HCT116 (cell line): ENCODE results near the gene PPP1R16B. TPM values are rescaled to one million over a fixed set of nuclear protein-coding genes. Genes with fewer than 3 reads are reported as not detected.

Source experiments
- ATAC-seq: fragments of 200-7000 bp; cut with Tn5 transposase; 2 replicates; pipeline ENCODE4 v1.9.1; 2020; ENCODE audit warnings: mild to moderate bottlenecking, moderate library complexity
- BruUV-seq: library from RNA; stranded (reverse); fragments of 400-500 nt; replicated peaks from 2 replicates; lab custom pipeline; 2021; lab: Mats Ljungman, UMichigan
- CTCF ChIA-PET: fragments of 300-600 bp; sonication (Branson Sonifier 250); formaldehyde crosslinking; loops from one replicate; lab custom pipeline; 2021; ENCODE audit warnings: antibody characterized with exemption; lab: Charles Lee
- POLR2A ChIA-PET: fragments of 300-600, 350-600 bp; sonication (Branson Sonifier 250); formaldehyde crosslinking; loops from one replicate; lab custom pipeline; 2021; ENCODE audit warnings: antibody characterized with exemption; lab: Charles Lee
- RAD21 ChIA-PET, 2 experiments: fragments of 300-600 bp; sonication (Branson Sonifier 250); formaldehyde crosslinking; loops; one replicate each; lab custom pipeline; 2023; ENCODE audit warnings: low total read pairs in 2 of 2; ENCODE audit not compliant: uncharacterized antibody in 2 of 2, unreplicated experiment in 2 of 2, low non-redundant PET in 1 of 2; lab: Charles Lee
- DNase-seq: peaks from one replicate; pipeline ENCODE4 v3.0.0-alpha.2; 2010; ENCODE audit warnings: low read depth, low spot score
- H2AFZ ChIP-seq: fragments of 200-600 bp; shearing (Covaris generic), sonication (generic); 2 replicates; pipeline ENCODE4 v1.6.1; 2017; ENCODE audit warnings: low read depth, mixed run types, mixed read lengths, antibody characterized with exemption, low read length; ENCODE audit not compliant: poor library complexity, severe bottlenecking
- H3K27ac ChIP-seq: 2 replicates; pipeline ENCODE4 v1.5.1; 2012; ENCODE audit warnings: low read depth, low read length
- H3K27me3 ChIP-seq: fragments of 200-600 bp; sonication (generic); 2 replicates; pipeline ENCODE4 v1.6.1; 2016; ENCODE audit warnings: mixed run types, low read length, mixed read lengths; ENCODE audit not compliant: insufficient read depth
- H3K36me3 ChIP-seq, 2 experiments: fragments of 200-500 bp in 1 of 2; fragments of 200-600 bp in 1 of 2; sonication (Bioruptor generic) in 1 of 2; sonication (generic) in 1 of 2; 2 replicates each; pipeline versions ENCODE4 v1.5.1 to v1.6.1; 2014 to 2016; ENCODE audit warnings: low read length in 2 of 2, inconsistent platforms in 1 of 2, mixed read lengths in 1 of 2, mixed run types in 1 of 2; ENCODE audit not compliant: insufficient read depth in 2 of 2, control insufficient read depth in 1 of 2
- H3K4me1 ChIP-seq, 2 experiments: fragments of 200-600 bp in 1 of 2; sonication (generic) in 1 of 2; 2 replicates each; pipeline versions ENCODE4 v1.5.1 to v1.6.1; 2012 to 2017; ENCODE audit warnings: low read length in 2 of 2, inconsistent platforms in 1 of 2, mild to moderate bottlenecking in 1 of 2, mixed read lengths in 1 of 2, mixed run types in 1 of 2, moderate library complexity in 1 of 2; ENCODE audit not compliant: insufficient read depth in 2 of 2, control insufficient read depth in 1 of 2
- H3K4me2 ChIP-seq: fragments of 200-600 bp; sonication (generic); 2 replicates; pipeline ENCODE4 v1.6.1; 2017; ENCODE audit warnings: mixed run types, low read length, mixed read lengths
- H3K4me3 ChIP-seq, 2 experiments: fragments of 200-600 bp in 1 of 2; sonication (generic) in 1 of 2; replicated peaks in 1 of 2; 2 replicates each; pipeline ENCODE4 v1.5.1; 2011 to 2016; ENCODE audit warnings: low read length in 2 of 2, control low read depth in 1 of 2, low read depth in 1 of 2, mild to moderate bottlenecking in 1 of 2, mixed read lengths in 1 of 2, mixed run types in 1 of 2
- H3K79me2 ChIP-seq: fragments of 200-600 bp; sonication (generic); 2 replicates; pipeline ENCODE4 v1.6.1; 2017; ENCODE audit warnings: mild to moderate bottlenecking, mixed run types, low read length, moderate library complexity, mixed read lengths; ENCODE audit not compliant: insufficient read depth
- H3K9ac ChIP-seq: fragments of 200-600 bp; sonication (generic); 2 replicates; pipeline ENCODE4 v1.6.1; 2016; ENCODE audit warnings: low read length, mixed read lengths
- H3K9me2 ChIP-seq: fragments of 200-600 bp; sonication (generic), shearing (Covaris generic); 2 replicates; pipeline ENCODE4 v1.6.1; 2017; ENCODE audit warnings: mixed run types, mild to moderate bottlenecking, moderate library complexity; ENCODE audit not compliant: insufficient read depth
- H3K9me3 ChIP-seq, 2 experiments: fragments of 200-500 bp in 1 of 2; fragments of 200-600 bp in 1 of 2; sonication (Bioruptor generic) in 1 of 2; sonication (generic) in 1 of 2; 2 replicates each; pipeline ENCODE4 v1.6.1; 2014 to 2017; ENCODE audit warnings: low read length in 2 of 2, mixed read lengths in 2 of 2, inconsistent platforms in 1 of 2, low read depth in 1 of 2, mild to moderate bottlenecking in 1 of 2, mixed run types in 1 of 2, moderate library complexity in 1 of 2; ENCODE audit not compliant: control insufficient read depth in 1 of 2, insufficient read depth in 1 of 2
- H4K20me1 ChIP-seq: fragments of 200-600 bp; sonication (generic), shearing (Covaris generic); 2 replicates; pipeline ENCODE4 v1.6.1; 2017; ENCODE audit warnings: mixed run types, mild to moderate bottlenecking, moderate library complexity; ENCODE audit not compliant: insufficient read depth
- CTCF ChIP-seq, 3 experiments: fragments of 200-600 bp in 1 of 3; sonication (generic) in 1 of 3; IDR thresholded peaks in 2 of 3; conservative IDR thresholded peaks in 1 of 3; 2 replicates each; pipeline ENCODE4 v1.5.1; 2012 to 2017; ENCODE audit warnings: low read depth in 2 of 3, low read length in 2 of 3, antibody characterized with exemption in 1 of 3, borderline replicate concordance in 1 of 3, control low read depth in 1 of 3, mild to moderate bottlenecking in 1 of 3, mixed read lengths in 1 of 3, mixed run types in 1 of 3, moderate library complexity in 1 of 3; ENCODE audit not compliant: insufficient read depth in 1 of 3
- EGR1 ChIP-seq: IDR thresholded peaks from 2 replicates; pipeline ENCODE4 v1.6.1; 2012; ENCODE audit warnings: low read depth
- ELF1 ChIP-seq: IDR thresholded peaks from 2 replicates; pipeline ENCODE4 v1.6.1; 2012; ENCODE audit warnings: low read depth, borderline replicate concordance
- EZH2phosphoT487 ChIP-seq: fragments of 200-600 bp; IDR thresholded peaks from 2 replicates; pipeline ENCODE4 v1.6.1; 2018; ENCODE audit warnings: antibody characterized with exemption, borderline replicate concordance
- FOSL1 ChIP-seq: IDR thresholded peaks from 2 replicates; pipeline ENCODE4 v1.6.1; 2012; ENCODE audit warnings: low read depth
- JUND ChIP-seq: IDR thresholded peaks from 2 replicates; pipeline ENCODE4 v1.6.1; 2012
- MAX ChIP-seq: IDR thresholded peaks from 2 replicates; pipeline ENCODE4 v1.6.1; 2012
- POLR2AphosphoS5 ChIP-seq: IDR thresholded peaks from 2 replicates; pipeline ENCODE4 v1.6.1; 2011; ENCODE audit warnings: mild to moderate bottlenecking, low read depth, low read length, moderate library complexity
- RAD21 ChIP-seq: IDR thresholded peaks from 2 replicates; pipeline ENCODE4 v1.6.1; 2012; ENCODE audit warnings: low read depth, mild to moderate bottlenecking
- REST ChIP-seq: IDR thresholded peaks from 2 replicates; pipeline ENCODE4 v1.6.1; 2012; ENCODE audit warnings: low read depth
- SIN3A ChIP-seq: IDR thresholded peaks from 2 replicates; pipeline ENCODE4 v1.6.1; 2012; ENCODE audit warnings: low read depth
- SP1 ChIP-seq: IDR thresholded peaks from 2 replicates; pipeline ENCODE4 v1.6.1; 2012; ENCODE audit warnings: low read depth
- SRF ChIP-seq: IDR thresholded peaks from 2 replicates; pipeline ENCODE4 v1.6.1; 2012; ENCODE audit warnings: low read depth
- TCF7L2 ChIP-seq: IDR thresholded peaks from 2 replicates; pipeline ENCODE4 v1.7.0; 2011; ENCODE audit warnings: borderline replicate concordance, inconsistent platforms; ENCODE audit not compliant: insufficient read depth, insufficient read length; ENCODE audit errors: extremely low read depth
- YY1 ChIP-seq: IDR thresholded peaks from 2 replicates; pipeline ENCODE4 v1.6.1; 2011; ENCODE audit warnings: low read length, low read depth, moderate library complexity, mild to moderate bottlenecking; ENCODE audit not compliant: insufficient replicate concordance; ENCODE audit errors: extremely low read depth
- ZFX ChIP-seq: fragments of 450-650 bp; IDR thresholded peaks from 2 replicates; pipeline ENCODE4 v1.6.1; 2017
- ZNF274 ChIP-seq: fragments of 200-500 bp; sonication (Bioruptor generic); IDR thresholded peaks from 2 replicates; pipeline ENCODE4 v1.6.1; 2014; ENCODE audit warnings: mild to moderate bottlenecking, low read depth, low read length, inconsistent platforms
- intact Hi-C: fragments of 100-400 bp; cut with micrococcal nuclease; formaldehyde crosslinking; loops from 2 replicates; pipeline ENCODE4 v1.10.0; 2022
- total RNA-seq: library from RNA; stranded (reverse); gene quantifications from one replicate; pipeline ENCODE4 v1.2.1, GENCODE V29; 2021; ENCODE audit not compliant: unreplicated experiment
- TF ChIP-seq, protein P1 (sequence below): IDR thresholded peaks from 2 replicates; pipeline ENCODE4 v1.6.1; 2012

The PPP1R16B gene
- total RNA-seq, 1 experiment from 2014 or later: 0.52 TPM

GRCh38 chr20:38810926-38811630 lies 5.6 kb downstream of the PPP1R16B start:
- H3K27ac ChIP-seq: no peak overlapping the region
- ChIA-PET POLR2A (no interaction called here), CTCF (no interaction called here), RAD21 (no interaction called here)
- ATAC-seq: no peak
- DNase-seq: no peak
- no peaks in the 10 kb centered on the region for H3K79me2 ChIP-seq
- peaks cover 4% of the 10 kb centered on the region; the same call in 1 of the 2 replicates for H3K27me3 ChIP-seq
- H3K4me3 ChIP-seq: no peak overlapping the region
- no peak overlapping the region for H3K4me2 ChIP-seq
- intact Hi-C loops: no loop called here
- no peaks in the 10 kb centered on the region for H3K9me2 ChIP-seq
- H3K36me3 ChIP-seq: no peaks in the 10 kb centered on the region
- no peak overlapping the region for H3K9ac ChIP-seq
- no TSS peak for BruUV-seq
- TF ChIP-seq SP1: no peak
- no peak for TF ChIP-seq RAD21
- no peak for TF ChIP-seq ZFX
- TF ChIP-seq TCF7L2: no peak
- no peak for TF ChIP-seq SIN3A
- TF ChIP-seq YY1: no peak
- no peak for TF ChIP-seq EZH2phosphoT487
- no peak for TF ChIP-seq CTCF (IDR thresholded peaks at IDR 0.05 in 2 of 3, conservative IDR thresholded peaks at IDR 0.05 in 1 of 3; ENCODE audit: borderline replicate concordance in 1 of 3, insufficient read depth in 1 of 3, low read depth in 2 of 3, low read length in 2 of 3)
- TF ChIP-seq REST: no peak
- TF ChIP-seq JUND: no peak
- TF ChIP-seq FOSL1: no peak
- no peak for TF ChIP-seq MAX
- no peak for TF ChIP-seq POLR2AphosphoS5
- no peak for TF ChIP-seq SRF
- TF ChIP-seq ELF1: no peak
- TF ChIP-seq ZNF274: no peak
- no peak for TF ChIP-seq EGR1
- TF ChIP-seq, protein P1, sequence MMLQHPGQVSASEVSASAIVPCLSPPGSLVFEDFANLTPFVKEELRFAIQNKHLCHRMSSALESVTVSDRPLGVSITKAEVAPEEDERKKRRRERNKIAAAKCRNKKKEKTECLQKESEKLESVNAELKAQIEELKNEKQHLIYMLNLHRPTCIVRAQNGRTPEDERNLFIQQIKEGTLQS: no peak
- no peaks in the 10 kb centered on the region for H3K9me3 ChIP-seq
- no peaks in the 10 kb centered on the region for H3K4me1 ChIP-seq
- H2AFZ ChIP-seq: no peak overlapping the region
- no peaks in the 10 kb centered on the region for H4K20me1 ChIP-seq
